GM21786 (cell line): ENCODE measurements around the gene RAB11FIP5.
"Not testable (repeated sequence)": the region's sequence is repeated elsewhere in the genome, so short reads cannot be mapped to it uniquely, and the experiment has no call there.

Experiments
- ATAC-seq: cut with Tn5 transposase; IDR thresholded peaks from one replicate; pipeline ENCODE4 v1.9.1; 2021; ENCODE audit not compliant: unreplicated experiment

Gene RAB11FIP5

DNA sequence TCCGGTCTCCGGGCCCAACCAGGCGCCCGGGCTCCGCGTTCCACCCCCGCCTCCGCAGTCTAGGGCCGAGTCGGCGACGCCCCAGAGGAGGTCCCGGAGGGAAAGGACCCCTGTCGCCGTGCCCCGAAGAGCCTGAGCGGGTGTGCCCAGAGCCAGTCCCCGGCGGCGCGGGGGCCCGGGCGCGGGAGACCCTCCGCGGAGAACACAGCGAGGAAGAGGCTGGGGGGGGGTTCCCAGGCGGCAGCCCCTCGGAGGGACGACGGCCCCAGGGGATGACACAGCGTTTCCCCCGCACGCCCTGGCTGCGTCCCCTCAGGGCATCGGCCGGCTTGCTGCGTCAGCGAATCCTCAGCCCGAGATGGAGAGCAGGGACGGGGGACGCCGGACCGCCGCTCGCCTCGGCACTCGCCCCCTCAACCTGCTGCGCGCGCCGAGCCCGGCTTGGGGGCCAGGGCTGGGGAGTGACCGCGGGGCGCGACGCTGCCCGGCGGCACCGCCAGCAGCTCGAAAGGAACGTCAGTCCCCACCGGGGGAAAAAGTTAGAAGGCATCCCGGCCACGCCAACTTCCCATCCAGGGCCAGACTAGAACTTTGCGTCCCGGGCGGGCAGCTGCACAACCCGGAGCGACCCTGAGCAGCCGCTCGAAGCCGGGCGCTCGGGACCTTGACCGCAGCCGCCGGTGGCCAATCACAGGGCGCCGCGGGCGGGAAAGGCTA lies 41.9 kb downstream of the RAB11FIP5 start:
- peak; percentile 11 for ATAC-seq

DNA sequence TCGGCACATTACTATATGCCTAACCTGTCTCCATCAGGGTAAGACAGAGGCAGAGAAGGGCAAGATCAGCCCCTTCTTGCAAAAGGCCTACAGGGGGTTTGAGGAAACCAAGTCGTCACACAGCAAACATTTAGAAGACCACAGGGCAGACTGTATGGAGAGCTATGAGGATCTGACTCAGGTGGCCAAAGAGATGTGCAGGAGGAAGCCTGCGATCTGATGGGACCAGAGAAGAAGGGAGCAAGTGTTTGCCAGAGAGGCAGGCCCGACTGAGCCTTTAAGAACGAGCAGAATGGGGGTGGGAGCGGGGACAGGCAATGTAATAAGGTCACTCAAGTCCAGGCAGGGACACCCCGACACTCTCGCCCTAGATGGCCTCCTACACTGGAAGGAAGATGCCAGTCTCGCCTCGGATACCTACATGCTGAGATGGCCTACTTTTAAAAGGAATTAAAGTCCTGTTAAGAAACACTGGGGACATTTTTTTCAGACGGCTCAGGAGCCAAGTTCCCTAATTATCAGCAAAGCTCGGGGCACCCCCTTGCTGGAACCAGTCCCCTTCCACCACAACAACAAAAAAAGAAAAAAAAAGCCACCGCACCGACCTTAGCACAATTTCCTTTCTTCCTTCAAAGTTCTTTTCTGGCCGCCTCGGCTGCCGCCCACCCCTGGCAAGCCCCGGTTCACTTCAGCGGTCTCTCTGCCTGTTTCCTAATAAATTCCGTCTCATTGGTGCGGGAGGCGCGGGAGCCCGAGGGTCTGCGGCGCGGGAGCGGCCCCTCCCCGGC lies 42.7 kb downstream of the RAB11FIP5 start:
- ATAC-seq = no peak

DNA sequence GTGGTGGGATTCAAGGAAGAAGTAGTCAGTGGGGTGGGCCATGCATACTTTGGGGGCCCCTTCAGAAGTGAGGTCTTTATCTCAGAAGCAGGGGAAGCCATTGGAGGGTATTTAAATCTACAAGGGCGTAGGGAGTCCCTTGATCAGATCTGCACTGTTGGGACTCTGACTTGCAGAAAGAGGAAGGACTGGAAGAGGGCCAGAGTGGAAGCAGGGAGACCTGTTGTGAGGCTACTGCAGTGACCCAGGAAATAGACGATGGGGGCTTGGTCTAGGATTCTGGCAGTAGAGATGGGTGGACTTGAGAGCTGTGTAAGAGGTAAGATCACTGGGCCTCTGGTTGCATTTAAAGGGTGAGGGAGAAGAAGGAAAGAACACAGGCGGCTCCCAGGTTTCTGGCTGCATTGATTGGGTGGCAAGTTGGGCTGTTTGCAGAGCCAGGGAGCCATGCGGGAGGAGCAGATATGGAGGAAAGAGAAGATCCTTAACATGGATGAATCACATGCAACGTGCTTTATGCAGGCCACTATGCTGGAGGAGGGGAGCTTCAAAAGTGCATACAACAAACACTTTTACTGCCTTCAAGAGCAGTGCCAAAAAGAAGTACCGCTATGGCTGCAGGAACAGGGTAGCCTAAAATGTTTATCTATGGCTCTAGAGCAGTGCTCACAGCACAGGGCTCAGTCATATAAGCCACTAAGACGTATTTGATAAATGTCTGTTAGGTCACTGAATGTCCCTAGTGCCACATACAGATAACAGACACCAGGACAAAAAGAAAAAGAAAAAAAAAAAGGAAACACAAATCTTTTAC lies 43.5 kb downstream of the RAB11FIP5 start:
- ATAC-seq = no peak

DNA sequence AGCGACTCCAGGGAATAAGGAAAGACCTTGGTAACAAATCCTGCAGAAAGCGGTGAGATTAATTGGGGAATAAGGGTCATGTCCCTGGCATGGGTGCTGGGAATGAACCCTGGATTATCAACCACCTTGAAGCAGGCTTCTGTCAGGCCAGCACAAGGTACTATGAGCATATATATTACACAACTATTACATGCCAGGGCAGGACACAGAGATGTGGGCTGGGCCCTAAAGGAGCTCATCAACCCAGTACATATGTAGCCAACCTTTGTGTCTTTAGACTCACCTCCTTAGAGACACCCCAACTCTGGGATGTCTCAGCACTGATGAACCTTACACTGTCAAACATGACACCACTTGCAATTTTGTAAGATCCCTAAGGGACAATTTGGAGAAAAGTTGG lies 44.6 kb downstream of the RAB11FIP5 start:
- ATAC-seq = no peak

DNA sequence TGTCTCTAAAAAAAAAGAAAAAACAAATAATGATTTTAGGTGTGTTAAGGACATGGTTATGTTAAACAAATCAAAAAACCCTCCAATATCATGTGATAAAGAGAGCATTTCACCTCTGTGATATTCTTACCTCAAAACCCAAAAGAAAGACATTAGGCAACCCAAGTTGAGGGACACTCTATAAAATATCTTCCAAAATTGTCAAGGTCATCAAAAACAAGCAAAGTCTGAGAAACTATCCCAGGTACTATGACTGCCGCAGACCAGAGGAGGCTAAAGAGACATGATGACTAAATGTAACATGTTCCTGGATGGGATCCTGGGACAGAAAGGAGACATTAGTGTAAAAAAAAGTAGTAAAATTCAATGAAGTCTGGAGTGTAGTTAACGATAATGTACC lies 45.7 kb downstream of the RAB11FIP5 start:
- no peak for ATAC-seq

DNA sequence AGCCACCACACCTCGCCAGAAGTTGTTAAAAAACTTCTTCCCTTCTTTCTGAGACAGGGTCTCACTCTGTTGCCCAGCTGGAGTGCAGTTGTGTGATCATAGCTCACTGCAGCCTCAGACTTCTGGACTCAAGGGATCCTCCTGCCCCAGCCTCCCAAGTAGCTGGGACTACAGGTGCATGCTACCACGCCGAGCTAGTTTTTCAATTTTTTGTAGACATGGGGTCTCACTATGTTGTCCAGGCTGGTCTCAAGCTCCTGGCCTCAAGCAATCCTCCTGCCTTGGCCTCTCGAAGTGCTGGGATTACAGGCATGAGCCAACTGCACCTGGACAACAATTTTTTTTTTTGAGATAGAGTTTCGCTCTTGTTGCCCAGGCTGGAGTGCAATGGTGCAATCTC lies 47.7 kb downstream of the RAB11FIP5 start:
- not testable (repeated sequence) for ATAC-seq

DNA sequence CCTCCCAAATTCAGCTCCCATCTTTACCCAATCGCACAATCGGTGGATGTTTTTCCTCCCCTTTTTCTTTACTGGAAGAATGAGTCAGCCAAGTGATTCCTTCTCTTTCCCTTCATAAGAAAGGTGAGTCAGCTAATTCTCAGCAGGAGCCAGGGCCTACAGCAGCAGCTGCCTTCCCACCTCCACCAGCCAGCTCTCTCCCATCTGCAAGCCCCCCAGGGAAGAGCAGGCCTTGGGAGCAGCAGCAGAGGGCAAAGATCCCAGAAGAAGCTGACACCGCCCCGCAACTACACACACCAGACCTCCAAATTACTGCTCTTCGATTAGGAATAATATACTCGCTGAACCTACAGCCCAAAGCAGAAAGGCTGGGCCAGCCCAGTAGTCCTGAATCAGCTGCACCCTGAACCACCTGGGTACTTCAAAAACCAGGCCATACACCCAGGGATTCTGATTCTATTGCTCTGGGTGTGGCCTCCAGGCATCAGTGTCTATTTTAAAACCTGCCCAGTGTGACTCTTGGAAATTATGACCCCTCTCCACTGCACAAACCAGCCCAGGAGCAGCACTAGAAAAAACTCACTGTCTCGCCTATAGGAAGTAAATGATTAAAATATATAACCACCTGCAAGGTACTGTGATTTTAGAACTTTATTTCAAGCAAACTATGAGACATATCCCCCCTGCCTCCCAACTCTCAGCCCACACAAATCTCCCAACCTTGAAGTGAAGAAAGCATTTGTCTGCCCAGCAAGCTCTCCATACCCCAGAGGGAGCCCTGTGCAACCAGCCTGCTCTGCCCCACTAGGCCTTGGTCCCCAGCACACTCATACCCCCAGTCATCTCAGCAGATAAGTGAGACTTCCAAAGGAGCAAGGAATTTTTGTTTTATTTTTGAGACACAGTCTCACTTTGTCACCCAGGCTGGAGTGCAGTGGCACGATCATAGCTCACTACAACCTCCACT lies 48.6 kb downstream of the RAB11FIP5 start:
- ATAC-seq = no peak

DNA sequence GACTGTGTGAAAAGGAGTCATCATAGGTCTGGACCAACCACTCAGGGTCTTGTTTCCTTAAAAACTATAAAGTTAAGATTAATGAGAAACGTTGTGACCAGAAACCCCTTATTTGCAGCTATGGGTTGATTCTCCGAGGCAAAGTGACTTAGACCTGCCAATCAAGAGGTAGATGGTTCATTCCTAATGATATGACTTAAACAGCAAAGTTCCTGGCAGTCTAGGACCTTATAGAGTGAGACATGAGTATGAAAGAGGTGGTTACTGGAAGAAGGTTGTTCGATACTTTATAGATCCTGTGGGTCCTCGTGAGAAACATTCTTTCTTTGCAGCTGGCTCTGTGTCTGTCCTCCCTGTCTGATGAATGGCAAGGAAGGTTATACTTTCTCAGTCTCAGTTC lies 49.3 kb downstream of the RAB11FIP5 start:
- ATAC-seq = no peak

DNA sequence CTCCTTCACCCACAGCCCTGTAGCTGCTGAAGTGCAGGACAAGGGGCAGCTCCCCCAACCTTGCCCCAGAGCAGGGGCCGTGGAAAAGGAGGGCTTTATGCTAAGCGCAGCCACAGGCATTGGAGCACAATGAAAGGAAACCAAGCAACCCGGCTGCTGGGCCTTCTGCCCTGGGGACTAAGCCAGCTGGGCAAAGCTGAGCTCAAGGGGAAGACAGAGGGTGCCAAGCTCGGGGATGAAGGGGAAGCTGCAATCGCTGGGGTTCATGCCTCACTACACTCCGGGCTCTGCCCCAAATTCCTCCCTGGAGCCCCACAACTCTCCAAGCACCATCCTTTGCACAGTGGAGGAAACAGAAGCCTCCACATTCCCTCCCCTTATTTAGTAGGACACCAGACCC lies 53.6 kb downstream of the RAB11FIP5 start:
- no peak for ATAC-seq

DNA sequence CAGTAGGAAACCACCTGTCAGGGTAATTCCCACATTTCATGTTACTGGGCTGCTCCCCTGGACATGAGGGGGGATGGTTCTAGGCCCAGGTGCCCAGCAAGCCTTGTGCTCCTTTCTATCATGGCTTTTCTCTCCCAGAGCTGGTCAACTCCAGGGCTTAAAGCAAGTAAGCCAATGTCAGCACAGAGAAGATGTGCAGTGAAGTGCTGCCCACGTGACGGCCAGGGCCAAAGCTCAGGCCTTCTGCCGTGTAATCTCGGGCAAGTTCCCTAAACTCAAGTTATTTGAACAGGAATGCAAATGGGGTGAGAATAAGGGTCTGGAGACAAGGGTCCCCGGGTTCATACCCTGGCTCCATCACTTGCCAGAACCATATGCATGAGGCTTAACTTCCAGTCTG lies 57.8 kb downstream of the RAB11FIP5 start:
- no peak for ATAC-seq

DNA sequence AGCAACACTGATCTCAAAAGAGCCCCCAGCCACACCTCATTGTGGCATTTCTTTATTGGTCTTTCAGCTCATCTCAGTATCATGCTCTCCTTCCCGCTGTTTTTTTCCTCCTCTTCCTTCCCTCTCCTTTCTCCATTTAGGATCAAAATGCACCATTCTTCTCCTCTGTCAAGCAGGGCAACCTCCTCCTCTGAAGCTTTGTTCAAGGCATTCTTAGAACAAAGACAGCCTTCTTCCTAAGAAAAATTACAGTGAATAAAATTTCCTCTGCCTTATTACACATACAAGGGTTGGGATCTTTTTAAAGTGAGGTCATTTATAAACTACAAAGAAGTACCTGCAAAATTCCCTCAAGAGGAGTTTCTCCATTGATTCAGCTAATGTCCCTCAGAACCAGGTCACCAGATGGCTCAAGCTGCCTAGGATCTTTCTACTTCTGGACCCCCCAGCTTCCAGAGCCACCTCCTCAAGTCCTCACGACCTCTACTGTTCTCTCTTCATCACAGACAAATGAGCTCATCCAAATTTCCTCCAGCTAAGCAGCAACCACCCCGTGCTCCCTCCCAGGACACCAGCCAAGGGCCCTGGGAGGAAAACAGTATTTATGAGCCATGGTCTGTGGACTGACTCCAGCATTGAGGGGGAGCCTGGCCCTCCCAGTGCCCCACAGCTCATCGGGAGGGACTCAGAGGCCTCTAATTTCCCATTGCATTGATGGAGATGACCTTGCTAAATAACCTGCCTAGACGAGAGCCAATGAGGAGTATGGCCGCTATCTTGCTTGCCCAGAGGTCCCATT lies 59.2 kb downstream of the RAB11FIP5 start:
- no peak for ATAC-seq

DNA sequence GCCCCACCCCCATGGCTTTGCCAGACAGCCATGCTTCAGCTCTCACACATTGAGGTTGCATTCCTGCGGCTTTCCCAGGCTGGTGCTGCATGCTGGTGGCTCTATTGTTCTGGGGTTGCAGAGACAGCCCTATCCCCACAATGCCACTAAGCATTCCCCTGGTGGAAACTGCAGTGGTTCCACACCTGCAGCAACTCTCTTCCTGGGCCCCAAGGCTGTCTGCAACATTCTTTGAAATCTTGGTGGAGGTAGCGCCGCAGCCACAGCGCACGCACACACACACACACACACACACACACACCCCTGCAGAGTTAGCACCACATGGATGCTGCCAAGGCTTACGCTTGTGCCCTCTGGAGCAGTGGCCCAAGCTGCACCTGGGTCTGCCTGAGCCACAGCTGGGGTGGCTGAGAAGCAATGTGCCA lies 62.6 kb downstream of the RAB11FIP5 start:
- ATAC-seq = no peak

DNA sequence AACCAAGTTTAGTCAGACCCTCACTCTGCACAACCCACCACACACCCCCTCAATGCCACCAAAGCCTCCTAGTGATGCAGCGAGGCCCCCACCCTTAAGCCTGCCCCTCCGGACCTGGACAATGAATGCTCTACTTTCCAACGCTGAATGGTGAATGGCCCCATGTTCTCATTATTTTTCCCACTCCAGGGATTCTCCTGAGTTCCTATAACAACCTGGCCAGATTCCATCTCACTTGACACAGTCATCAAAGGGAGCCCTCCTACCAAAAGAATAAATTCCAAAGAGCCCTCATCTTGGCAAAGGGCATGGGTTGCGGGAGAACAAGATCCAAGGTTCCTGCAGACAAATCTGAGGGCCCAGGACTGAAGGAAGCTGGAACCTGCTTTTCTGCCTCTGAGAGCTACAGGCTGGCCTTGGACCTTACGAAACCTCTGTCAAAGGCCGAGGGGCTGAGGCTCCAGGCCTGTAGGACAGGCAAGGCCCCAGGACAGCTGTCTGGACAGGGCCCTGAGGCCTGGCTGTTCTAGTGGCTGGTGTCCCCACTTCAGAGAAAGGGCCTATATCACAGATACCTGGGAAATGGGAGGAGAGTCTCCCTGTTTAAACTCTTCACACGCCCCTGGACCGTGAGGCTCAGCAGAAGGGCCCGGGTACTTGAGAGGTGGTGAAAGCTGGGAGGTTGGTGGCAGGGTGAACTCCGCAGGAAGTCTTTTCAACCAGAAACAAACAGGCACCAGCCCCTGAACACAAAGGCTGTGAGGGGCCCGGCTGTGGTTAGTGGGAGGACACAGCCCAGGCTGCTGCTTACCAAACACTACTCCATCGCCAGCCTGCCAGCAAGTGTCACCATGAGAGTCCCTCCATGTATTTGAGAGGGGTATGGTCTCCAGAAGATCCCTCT lies 68.6 kb downstream of the RAB11FIP5 start:
- ATAC-seq = no peak

DNA sequence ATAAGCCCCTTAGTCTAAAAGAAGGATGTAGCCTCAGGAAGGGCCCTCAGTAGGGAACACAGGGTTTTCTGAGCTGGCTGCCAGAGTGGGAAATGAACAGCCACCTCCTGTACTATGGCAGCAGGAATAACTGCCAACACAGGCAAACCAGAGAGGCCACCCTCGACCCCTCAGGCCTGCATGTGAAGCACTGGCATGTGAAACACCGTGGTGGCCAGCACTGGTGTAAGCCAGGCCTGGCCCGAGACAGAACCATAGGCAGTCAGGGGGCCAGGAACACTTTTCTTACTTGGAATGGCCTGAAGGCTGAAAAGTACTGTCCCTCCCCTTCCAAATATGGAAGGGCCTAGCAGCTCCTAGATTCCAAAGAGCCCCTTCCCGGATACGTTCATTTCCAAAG lies 69.5 kb downstream of the RAB11FIP5 start:
- ATAC-seq = no peak

DNA sequence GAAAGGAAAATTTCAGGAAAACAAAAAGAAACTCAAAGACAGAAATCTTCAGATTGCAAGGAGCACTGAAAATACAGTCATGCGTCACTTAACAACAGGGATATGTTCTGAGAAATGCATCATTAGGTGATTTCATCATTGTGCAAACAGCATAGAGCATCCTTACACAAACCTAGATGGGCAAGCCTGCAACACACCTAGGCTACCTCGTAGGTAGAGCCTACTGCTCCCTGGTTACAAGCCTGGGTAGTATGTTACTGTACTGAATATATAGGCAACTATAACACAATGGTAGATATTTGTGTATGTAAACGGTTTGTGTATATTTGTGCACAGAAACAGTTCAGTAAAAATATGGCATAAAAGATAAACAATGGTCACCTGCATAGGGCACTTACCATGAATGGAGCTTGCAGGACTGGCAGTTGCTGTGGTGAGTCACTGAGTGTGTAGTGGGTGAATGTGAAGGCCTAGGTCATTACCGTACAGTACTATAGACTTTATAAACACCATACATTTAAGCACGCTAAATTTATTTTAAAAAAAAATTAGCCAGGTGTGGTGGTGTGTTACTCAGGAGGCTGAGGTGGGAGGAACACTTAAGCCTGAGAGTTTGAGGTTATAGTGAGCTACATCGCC lies 74.7 kb downstream of the RAB11FIP5 start:
- no peak for ATAC-seq

DNA sequence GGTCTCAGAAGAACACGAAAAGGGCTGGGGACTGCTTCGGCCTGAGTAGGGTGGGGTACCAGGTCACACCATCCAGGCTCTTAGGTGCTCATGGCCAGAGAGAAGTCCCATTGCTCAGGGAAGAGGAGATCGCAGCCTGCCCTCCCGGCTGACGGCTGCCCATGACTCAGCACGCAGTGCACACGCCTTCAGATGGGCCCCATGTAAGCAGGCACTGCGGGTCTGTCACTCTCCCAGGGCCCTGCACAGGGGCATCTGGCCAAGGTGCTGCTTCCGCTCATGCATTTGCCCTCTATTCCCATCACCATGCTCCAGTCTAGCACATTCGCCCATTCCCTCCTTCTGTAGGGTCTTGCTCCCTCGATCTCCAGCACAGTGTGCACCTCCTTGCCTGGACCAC lies 76.0 kb downstream of the RAB11FIP5 start:
- ATAC-seq = no peak

DNA sequence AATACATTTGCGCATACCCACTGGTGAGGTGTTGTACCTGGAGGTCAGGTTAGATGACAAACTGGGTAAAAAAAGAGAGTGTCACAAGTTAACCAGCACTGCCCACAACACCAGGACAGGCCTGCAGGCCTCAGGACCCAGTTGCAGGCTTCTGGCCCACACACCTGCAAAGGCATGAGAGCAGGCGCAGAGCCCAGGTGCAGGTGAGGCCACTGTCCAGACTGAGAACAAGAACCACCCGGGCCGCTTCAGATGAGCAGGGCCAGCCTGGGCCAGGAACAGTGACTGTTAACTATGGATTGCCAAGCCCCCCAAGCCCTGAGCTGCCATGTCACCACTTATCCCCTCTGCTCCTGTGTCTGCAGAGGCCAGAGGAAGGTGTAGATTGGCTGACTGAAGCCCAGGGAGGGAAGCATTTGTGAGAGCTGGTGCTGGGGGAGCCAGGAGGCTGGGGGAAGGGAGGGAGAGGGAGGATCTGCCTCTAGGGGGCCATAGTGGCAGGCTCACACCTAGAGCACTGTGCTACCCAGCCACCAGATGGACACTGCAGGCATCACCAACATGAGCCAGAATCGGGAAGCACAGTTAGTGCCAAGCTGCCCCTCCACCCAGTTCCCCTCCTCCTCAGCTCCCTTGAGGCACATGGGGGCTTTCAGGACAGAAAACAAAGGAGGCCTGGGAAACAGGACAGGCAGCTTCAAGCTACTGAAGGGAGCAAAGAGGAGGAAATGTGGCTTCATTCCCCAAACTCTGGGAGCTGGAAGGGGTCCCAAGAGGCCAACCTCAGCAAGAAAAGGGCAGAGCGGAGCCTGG lies 76.6 kb downstream of the RAB11FIP5 start:
- no peak for ATAC-seq
